Measurements from ENCODE around the gene IL1RAPL2.

DNA sequence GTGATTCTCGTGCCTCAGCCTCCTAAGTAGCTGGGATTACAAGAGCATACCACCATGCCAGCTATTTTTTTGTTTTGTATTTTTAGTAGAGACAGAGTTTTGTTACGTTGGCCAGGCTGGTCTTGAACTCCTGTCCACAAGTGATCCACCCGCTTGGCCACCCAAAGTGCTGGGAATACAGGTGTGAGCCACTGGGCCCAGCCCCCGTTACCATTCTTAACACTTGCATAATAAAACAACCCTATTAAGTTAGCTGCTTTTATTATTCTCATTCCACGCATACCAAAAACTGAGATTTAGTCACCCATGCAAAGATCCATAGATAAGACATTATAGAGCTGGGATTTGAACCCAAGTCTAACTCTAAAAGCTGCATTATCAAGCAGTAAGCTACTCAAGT is 660.5 kb downstream of the IL1RAPL2 start:
- TF ChIP-seq, protein P1, sequence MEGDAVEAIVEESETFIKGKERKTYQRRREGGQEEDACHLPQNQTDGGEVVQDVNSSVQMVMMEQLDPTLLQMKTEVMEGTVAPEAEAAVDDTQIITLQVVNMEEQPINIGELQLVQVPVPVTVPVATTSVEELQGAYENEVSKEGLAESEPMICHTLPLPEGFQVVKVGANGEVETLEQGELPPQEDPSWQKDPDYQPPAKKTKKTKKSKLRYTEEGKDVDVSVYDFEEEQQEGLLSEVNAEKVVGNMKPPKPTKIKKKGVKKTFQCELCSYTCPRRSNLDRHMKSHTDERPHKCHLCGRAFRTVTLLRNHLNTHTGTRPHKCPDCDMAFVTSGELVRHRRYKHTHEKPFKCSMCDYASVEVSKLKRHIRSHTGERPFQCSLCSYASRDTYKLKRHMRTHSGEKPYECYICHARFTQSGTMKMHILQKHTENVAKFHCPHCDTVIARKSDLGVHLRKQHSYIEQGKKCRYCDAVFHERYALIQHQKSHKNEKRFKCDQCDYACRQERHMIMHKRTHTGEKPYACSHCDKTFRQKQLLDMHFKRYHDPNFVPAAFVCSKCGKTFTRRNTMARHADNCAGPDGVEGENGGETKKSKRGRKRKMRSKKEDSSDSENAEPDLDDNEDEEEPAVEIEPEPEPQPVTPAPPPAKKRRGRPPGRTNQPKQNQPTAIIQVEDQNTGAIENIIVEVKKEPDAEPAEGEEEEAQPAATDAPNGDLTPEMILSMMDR (IDR thresholded peaks at IDR 0.05; ENCODE audit: low read depth, low read length) = no peak
- no peak for TF ChIP-seq POLR2A (IDR thresholded peaks at IDR 0.05; ENCODE audit: extremely low read depth, insufficient read length)
- TF ChIP-seq, protein P2, sequence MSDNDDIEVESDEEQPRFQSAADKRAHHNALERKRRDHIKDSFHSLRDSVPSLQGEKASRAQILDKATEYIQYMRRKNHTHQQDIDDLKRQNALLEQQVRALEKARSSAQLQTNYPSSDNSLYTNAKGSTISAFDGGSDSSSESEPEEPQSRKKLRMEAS (IDR thresholded peaks at IDR 0.05; ENCODE audit: low read depth, low read length) = no peak
- TF ChIP-seq MYC (IDR thresholded peaks at IDR 0.05; ENCODE audit: low read depth, low read length) = no peak

All from NB4 (cell line).